Measurements from ENCODE around the gene TOX2.

TOX2 gene

DNA sequence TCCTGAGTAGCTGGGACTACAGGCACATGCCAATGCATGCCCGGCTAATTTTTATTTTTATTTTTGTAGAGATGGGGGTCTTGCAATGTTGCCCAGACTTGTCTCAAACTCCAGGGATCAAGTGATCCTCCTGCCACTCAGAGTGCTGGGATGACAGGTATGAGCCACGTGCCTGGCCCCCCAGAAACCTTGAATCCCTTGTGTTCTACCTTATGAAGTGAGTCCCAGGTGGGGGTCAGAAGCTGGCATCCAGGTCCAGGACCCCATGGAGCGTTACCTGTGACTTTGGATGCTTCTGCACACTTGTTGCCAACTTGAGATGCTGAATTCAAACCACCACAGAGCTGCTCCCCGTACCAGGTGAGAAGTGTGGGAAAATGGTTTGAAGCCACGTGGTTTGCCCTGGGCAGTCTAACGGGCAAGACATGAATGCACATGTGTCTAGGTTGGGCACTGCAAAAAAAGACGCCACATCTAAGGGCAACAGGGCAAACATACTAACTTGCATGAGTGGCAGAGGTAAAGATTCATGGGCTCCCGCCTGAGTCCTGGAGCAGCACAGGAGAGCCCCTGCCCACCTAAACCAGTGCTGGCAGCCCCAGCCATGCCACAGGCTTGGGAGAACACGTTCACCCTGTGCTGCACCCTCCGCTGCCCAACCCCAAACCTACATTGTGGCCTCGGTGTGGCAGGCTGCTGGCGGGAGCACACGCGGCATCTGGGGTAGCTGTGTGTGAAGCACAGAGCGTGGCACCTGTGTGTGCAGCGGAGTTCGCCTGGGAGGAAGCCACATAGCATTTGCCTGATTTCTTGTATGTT is 171.2 kb downstream of the TOX2 start:
- no peak for DNase-seq

DNA sequence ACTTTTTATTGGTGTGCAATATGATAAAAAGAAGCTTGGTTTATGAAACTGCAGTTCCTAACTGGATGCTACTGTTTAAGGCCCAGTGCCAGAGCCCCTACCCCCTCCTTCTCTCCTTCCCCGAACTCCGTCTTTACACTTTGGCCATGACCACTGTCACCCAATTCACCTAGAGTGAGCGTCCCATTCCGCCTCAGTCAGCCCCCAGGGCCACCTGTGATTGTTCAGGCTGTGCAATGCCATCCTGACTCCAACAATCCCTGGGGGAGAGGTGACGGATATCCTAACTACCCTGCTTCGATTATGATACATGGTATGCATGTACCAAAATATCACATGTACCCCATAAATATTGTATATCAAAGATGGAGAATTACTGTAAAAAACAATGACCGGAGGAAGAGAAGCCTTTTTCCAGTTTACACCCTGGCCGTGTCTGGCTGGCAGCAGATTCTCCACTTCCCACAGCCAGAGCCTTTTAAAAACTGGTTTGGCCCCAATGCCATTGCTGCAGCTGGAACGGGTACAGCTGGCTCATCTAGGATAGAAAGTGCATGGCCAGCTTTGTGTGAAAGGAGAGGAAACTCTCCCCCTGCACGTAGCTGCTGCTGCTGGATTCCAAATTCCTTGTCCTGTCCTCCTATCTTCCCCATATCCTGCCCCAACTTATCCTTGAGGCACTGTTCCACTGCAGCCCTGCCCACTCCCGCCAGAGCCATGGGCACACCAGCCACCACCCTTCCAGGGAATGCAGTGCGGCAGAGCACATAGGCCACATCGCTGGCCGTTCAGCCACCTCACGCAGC is 172.6 kb downstream of the TOX2 start:
- DNase-seq: no peak

DNA sequence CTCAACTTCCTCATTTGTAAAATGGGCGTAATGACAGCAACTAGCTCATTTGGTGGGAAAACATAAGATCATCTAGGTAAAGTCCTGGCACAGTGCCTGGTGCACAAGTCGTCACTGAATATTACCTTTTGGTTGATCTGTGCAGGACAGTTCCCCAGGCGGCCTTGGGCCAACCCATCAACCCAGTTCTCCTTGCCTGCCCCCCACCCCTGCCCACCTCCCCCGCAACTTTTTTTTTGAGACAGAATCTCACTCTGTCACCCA is 173.1 kb downstream of the TOX2 start:
- DNase-seq: no peak

DNA sequence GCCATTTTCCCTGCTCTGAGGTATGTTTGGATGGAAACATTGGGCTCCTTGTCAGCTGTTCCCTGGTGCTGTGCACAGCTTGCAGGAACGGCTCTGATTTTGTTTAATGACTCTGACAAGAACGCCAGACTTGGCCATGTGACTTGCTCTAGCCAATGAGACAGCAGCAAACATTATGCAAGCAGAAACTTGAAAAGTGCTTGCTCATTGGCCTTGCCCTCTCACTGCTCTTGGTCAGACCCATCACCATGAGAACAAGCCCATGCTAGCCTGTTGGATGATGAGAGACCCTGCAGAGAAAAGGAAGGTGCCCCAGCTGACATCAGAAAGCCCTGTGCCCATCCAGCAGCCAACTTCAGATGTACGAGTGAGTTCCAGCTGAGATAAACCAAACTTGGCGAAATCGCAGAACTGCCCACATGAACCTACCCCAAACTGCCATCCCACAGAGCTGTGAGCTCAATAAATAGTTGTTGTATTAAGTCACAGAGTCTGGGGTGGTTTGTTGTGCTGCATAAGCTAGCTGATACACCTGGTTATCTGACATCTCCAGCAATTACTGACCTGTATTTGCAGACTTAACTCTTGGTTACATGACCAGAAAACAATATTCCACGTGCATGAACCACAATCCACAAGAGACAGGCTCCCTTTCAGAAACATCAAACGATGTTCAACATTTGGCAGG is 175.5 kb downstream of the TOX2 start:
- DNase-seq: peak; percentile 31 to 67

DNA sequence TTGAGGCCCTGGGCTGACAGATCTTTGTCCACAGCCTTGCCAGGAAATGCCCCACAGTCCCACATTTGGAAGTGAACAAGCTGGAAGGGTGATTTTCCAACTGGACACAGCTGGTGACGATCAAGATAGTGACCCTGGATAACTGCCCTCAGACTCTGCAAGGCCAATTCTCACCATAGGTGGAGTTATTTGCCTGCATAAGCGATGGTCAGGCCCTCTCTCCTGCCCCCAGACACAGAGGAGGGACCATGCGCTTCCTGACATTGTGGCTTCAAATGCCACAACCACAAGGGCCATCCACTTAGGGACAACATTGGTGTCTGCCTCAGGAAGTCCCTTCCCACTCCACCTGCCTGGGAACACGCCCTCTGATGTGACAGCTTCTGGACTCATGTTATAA is 176.4 kb downstream of the TOX2 start:
- no peak for DNase-seq

DNA sequence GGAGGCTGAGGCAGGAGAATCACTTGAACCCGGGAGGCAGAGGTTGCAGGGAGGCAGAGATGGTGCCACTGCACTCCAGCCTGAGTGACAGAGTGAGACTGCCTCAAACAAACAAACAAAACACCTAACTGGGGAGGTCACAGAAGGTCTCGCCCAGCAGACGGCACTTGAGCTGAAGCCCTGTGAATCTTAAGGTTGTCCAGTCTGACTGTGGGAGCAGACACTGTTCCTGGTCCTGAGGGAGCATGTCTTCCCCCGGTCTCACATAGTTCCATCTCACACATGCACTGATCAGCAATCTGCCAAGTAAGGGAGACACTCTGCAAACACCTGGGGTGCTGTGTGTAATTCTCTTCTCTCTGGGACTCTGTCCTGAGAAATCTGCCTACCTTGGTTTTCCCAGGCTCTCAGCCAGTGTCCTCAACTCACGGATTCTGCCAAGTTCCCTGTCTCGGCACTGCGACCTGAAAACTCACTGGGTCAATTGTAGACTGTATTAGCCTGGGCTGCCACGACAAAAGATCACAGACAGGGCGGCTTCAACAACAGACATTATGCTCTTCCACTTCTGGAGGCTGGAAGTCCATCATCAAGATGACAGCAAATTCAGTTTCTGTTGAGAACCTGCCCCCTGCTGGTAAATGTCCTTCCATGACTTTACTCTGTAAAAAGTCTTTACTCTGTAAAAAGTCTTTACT is 178.0 kb downstream of the TOX2 start:
- peak in 1 of 2 experiments; percentile 52 for DNase-seq

DNA sequence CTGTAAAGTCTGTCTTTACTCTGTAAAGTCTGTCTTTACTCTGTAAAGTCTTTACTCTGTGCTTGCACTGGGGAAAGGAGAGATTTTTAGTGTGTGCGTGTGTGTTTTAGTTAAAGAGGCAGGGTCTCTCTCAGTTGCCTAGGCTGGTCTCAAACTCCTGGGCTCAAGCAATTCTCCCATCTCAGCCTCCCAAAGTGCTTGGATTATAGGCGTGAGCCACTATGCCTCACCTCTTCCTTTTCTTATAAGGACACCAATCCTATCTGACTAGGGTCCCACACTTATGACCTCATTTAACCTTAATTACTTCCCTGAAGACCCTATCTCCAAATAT is 178.6 kb downstream of the TOX2 start:
- no peak for DNase-seq

DNA sequence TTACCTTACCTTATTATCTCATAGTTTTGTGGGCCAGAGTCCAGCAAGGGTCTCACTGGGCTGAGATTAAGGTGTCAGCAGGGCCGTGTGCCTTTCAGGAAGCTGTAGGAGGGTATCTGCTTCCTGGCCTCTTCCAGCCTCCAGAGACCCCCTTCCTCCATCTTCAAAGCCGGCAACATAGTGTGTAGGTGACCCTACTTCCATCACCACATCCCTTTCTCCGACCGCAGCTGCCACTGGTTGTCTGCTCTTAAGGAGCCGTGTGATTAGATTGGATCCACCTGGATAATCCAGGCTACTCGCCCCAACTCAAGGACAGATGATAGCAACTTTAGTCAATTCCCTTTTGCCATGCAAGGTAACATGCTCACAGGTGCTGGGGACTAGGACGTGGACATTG is 181.2 kb downstream of the TOX2 start:
- DNase-seq: no peak

DNA sequence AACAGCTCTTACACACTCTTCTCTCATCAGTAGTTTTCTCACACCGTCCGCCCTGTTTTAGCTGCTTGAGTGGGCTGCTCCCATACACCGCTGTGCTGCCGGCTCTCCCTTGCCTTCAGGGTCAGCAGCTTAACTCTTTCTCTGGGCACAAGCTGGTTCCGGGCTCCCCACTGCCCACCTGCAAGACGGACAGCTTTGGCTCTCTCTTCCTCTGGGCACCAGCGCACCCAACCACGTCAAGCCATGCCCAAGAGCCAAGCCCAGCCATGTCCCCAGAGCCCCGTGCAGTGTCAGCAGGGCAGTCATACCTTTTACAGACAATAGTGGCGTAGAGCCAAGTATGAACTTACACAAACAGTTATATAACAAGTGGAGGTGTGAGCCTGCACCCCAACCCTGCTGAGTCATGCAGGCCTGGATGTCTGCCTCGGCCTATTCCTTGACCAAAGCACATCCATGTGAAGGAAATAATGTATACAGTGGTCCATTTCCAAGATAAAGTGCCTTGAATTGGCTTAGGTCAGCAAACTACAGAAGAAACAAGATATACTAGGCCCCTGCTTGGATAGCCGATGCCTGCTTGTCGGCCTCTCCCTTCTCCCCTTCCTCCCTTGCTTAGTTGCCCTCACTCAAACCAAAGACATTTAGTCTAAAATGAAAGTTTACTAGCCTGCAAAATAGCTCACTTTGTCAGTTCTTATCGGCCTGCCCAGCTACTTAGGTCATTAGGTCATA is 183.0 kb downstream of the TOX2 start:
- DNase-seq: no peak

DNA sequence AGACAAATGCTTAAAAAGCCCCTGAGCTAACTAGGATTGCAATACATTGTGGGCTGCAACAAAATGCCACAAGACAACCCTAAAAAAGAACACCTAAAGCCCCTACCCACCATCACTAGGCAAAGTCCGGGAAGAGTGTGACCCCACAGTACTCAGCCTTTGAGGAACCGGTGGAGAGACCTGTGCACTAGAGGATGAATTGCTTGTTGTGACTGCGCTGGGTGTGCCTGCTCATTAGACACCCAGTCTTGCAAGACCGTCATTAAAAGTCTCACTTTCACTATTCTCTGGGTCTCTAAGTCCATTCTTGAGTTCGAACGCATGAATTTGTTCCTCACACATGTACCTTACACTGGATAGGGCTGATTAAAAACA is 183.6 kb downstream of the TOX2 start:
- DNase-seq: no peak

DNA sequence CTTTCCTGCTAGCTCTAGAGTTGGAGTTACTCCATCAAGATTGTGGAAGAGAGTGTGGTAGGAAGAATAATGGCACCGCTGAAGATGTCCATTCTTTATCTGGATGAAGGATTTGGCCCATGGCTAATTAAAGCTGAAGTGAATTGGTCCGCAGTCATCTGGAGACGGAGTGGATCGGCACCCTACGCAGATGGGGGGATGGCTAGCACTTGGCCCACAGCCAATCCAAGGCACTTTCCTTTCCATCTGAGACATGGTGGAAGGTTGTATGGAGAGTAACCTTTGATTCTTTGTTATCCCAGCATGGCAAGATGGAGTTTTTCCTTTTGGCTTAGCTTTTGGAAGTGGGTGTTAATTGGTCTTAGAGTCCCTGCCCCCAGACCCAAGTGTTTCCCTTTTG is 184.0 kb downstream of the TOX2 start:
- DNase-seq: no peak

DNA sequence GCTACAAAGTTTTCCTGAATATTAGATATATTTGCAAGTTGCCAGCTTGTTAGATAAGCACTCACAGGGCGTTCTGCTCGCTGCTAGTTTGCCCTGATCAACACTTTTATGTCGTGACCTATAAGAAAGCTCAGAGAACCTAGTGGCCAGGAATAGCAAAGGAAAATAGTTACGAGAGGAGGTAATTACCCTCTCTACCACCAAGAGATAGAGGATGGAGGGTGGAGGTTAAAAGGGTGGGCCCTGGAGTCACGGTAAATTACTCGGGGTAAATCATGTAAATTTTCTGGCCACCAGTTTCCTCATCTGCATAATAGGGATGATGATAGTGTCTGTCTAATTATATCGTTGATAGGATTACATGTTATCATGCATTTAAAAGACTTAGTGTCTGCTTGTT is 185.2 kb downstream of the TOX2 start:
- no peak for DNase-seq

DNA sequence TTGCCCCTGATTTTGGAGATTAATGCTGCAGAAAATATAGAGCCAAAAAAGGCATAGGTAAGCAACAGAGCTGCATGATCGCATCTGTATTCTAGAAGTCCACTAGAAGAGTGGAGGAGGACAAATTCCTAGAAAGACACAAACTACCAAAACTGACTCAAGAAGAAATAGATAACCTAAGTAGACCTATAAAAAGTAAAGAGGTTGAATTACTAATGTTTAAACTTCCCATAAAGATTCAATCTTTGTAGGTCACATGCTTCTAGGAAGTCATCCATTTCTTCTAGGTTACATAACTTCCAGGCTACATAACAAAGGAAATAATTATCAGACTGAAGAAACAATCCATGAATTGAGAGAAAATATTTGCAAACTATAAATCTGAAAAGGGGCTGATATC is 187.9 kb downstream of the TOX2 start:
- no peak for DNase-seq

DNA sequence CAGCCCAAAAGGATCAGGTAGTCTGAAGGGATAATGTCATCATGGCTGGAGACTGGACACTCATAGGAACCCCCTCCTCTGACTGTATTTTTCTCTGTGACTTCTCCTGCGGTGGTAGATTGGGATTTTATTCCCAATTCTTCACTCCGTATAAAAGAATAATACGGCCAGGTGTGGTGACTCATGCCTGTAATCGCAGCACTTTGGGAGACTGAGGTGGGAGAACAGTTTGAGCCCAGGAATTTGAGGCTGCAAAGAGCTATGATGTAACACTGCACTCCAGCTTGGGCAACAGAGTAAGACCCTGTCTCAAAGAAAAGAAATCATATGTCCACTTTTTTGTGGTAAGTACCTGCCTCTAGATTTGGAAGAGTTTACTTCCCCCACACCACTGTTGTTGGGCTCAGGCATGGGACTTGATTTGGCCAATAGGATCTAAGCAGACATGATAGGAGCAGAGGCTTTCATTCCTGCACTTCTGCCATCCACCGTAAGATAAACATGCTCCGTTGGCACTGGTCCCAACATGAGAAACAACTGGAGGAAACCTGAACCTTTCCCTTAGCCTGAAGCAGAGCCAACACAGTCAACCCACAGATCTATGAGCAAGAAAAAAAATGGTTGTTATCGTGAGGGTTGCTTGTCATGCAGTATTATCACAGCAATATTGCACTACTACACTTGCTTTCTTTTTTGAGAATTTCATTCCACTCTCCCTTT is 190.3 kb downstream of the TOX2 start:
- DNase-seq: peak in 1 of 2 experiments; percentile 28

DNA sequence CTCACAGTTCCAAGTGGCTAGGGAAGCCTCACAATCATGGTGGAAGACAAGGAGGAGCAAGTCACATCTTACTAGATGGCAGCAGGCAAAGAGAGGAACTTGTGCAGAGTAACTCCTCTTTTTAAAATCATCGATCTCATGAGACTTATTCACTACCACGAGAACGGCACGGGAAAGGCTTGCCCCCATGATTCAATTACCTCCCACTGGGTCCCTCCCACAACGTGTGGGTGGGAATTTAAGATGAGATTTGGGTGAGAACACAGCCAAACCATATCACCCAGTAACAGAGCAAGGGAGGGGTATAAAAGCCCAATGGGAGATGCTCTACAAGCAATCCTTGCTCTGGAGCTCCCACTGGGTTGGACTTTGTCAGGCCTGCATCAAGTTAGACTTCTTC is 192.0 kb downstream of the TOX2 start:
- no peak for DNase-seq

DNA sequence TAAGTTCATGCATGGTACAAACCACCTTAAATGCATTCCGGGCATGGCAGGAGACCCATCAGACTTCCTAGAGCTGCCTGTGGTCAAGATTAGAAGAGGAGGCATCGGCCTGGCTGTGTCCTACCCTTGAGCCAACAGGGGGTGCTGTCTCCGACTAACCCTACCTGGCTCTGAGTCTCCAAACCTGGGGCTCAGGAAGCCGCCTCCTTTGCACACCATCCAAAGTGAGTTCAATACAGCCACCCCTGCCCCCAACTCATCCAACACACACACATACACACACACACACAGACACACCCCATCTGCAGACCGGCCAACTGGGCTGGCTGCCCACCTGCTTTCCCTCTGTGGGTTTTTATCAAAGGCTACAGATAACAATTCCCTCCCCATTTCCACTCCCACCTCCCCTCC is 195.3 kb downstream of the TOX2 start:
- no peak for DNase-seq

DNA sequence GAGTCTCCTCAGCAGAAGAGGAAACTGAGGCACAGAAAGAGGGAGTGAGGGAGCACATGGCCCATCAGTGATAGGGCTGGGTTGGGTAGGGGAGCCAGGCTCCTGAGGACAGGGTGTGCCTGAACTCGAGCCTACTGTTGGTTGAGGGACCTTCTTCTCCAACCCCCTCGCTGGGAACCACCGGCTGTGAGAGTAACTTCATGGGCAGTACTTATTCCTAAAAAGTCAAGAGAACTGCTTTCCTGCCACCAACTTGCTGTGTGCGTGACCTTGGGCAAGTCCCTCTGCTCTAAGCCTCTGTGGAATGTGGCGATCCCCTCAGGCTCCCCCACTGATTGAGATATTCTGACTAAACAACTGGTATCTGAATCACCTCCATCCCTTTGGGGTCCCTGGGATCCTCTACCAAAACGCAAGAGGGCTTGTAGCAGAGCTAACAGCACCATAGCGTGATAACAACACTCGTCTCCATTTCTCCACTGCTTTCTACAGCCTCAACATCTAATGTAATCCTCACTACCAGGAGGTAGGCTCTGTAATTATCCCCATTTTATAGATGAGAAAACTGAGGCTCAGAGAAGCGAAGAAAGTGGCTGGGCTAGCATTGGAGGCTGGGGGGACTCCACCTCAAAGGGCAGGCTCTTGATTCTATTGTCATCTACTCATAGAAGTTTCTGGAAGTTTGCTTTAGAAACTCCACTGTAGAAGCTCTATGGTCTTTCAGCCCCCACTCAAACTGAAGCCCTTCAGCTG is 196.3 kb downstream of the TOX2 start:
- DNase-seq: no peak

DNA sequence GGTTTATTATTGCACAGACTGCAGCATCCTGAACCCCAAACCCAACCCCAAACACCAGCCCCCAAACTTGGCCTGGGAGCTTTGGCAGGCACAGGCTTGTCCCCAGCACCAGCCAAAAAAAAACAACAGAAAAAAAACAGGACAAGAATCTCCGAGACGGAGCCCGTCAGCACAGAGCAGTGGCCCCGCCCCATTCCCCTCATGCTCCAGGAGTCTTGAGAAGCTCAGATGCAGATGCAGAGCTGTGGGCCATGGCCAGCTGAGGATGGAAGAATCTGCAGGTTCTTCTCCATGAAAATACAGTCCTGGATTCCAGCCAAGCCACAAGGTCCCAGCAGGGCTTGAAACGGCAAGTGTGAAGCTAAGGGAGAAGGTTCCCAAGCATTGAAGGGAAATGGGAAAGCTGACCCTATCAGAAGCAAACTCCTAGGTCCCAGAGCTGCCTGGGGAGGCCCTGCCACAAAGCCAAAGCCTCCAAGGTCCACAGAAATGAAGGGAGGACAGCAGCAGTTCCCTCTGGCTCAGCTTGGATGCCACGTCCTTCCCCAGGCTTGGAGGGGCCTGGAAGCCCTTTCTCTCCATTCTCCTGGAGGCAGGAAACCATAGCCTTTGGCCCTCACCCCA is 197.2 kb downstream of the TOX2 start:
- DNase-seq: no peak

DNA sequence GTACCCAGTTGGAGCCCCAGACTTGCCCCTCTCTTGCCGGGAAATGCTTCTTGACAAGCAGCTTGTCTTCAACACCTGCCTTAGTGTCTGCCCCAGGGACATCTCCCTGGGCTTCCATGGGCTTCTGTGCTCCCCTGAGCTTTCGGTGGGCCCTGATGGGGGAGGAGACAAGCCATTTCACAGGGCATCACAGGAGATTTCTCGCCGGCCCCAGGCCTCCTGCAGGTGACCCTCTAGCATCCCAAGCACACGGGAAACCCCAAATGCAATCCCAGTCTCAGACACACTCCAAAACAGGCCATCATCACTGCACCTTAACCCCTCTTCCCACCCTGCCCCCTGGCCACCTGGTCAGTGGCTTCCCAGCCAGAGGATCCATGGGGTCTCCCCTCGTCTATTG is 197.8 kb downstream of the TOX2 start:
- DNase-seq: no peak

DNA sequence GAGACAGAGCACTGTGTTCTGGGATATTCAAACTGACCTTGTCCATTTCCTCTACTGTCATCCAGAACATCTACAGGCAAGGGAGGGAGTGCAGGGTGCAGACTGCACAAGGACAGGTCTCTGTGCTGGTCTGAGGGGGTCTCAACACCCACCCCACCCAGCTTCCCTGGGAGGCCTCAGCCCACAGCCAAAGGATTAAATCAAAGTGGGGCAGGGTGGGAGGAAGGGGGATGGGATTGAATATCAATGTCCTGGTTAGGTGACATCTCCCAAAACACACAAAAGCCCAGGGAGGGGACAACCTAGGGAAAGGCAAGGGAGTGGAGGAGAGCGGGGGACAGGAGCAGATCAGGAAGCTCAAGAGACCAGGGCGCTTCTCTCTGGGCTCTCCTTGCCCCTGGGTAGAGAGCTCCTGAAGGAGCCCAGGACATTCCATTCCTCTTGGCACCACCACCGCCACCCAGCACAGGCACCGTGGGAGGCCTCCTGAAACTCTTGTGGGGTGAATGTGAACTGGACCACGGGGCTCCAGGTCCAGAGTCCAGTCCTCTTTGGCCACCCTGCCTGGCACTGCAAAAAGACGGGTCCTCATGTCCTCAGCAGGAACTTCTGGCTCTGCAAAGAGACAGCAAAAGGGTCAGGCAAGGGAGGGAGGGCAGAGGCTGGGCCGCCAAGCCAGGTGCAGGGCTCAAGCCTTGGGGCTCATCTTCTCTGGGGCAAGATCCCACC is 198.4 kb downstream of the TOX2 start:
- no peak for DNase-seq

All from NCI-H524 (cell line).